Urinary bladder (tissue), 4 donors: ENCODE data around the gene FOXP2. TPM values are rescaled to one million over a fixed set of nuclear protein-coding genes. Genes with fewer than 3 reads are reported as not detected.
A peak's percentile ranks its signal among the peaks of the same experiment; 100 is the strongest.
"Not testable (repeated sequence)": the region's sequence is repeated elsewhere in the genome, so short reads cannot be mapped to it uniquely, and the experiment has no call there.

Experiments used
- DNase-seq: peaks from one replicate; pipeline ENCODE4 v3.0.0-alpha.2; 2015; ENCODE audit errors: extremely low spot score
- H3K27ac ChIP-seq: one replicate; pipeline ENCODE4 v1.5.1; 2013; ENCODE audit warnings: low read depth, mild to moderate bottlenecking, moderate library complexity
- H3K36me3 ChIP-seq: one replicate; pipeline ENCODE4 v1.6.1; 2013; ENCODE audit warnings: mild to moderate bottlenecking, moderate library complexity; ENCODE audit not compliant: insufficient read depth
- H3K4me1 ChIP-seq: one replicate; pipeline ENCODE4 v1.6.1; 2013; ENCODE audit warnings: mild to moderate bottlenecking, moderate library complexity; ENCODE audit not compliant: insufficient read depth
- H3K4me3 ChIP-seq: one replicate; pipeline ENCODE4 v1.5.1; 2013; ENCODE audit warnings: low read depth, low read length
- WGBS: extraction: QIAGEN DNeasy Blood & Tissue Kit; methylation state at CpG from one replicate; pipeline ENCODE4 v1.1.7; 2013; 5-methylcytosine and 5-hydroxymethylcytosine counted together
- polyA plus RNA-seq: library from polyadenylated mRNA; stranded (reverse); fragments of 200-250 nt; gene quantifications from one replicate; pipeline ENCODE4 v1.2.3, GENCODE V29; 2013
- total RNA-seq: library from RNA; depleted of rRNA; stranded (reverse); fragments of >200 nt; gene quantifications from one replicate; pipeline ENCODE4 v1.2.3, GENCODE V29; 2014
- donor health status: healthy with polysubstance abuse.
- donor health status: healthy.

The FOXP2 gene
- total and polyA plus RNA-seq, 2 donors = 13.8 to 85.2 TPM

GRCh38 chr7:114497491-114497890 lies 82.9 kb downstream of the FOXP2 start:
- H3K27ac ChIP-seq, H3K4me1 ChIP-seq, H3K36me3 ChIP-seq, H3K4me3 ChIP-seq, DNase-seq: not testable (repeated sequence)
- 100% methylated on average over 1 of the region's 1 CpG for WGBS

GRCh38 chr7:114502454-114503254 lies 88.0 kb downstream of the FOXP2 start:
- no peak overlapping the region for H3K27ac ChIP-seq
- 22% methylated on average over 5 of the region's 5 CpGs for WGBS
- no peaks in the 10 kb centered on the region for H3K36me3 ChIP-seq
- DNase-seq = no peak
- no peaks in the 10 kb centered on the region for H3K4me1 ChIP-seq
- no peak overlapping the region for H3K4me3 ChIP-seq

GRCh38 chr7:114504586-114504985 lies 90.0 kb downstream of the FOXP2 start:
- 65% methylated on average over 1 of the region's 1 CpG for WGBS
- no peak for DNase-seq
- Histone ChIP-seq H3K4me1 (no peaks in the 10 kb centered on the region), H3K36me3 (no peaks in the 10 kb centered on the region), H3K27ac (no peak overlapping the region), H3K4me3 (no peak overlapping the region)

- Histone ChIP-seq H3K4me1 (no peaks in the 10 kb centered on the region), H3K4me3 (no peak overlapping the region), H3K27ac (no peak overlapping the region), H3K36me3 (no peaks in the 10 kb centered on the region)
- WGBS = 88% methylated on average over 1 of the region's 1 CpG
- DNase-seq = no peak
Measured at GRCh38 chr7:114507381-114507780, 92.8 kb downstream of the FOXP2 start.

- Histone ChIP-seq H3K4me1 (no peaks in the 10 kb centered on the region), H3K4me3 (no peak overlapping the region), H3K36me3 (no peaks in the 10 kb centered on the region), H3K27ac (no peak overlapping the region)
- no peak for DNase-seq
Measured at GRCh38 chr7:114508086-114508485, 93.5 kb downstream of the FOXP2 start.

GRCh38 chr7:114510824-114511223 lies 96.2 kb downstream of the FOXP2 start:
- WGBS = 94% methylated on average over 1 of the region's 1 CpG
- not testable (repeated sequence) for H3K4me3 ChIP-seq, H3K4me1 ChIP-seq, DNase-seq, H3K36me3 ChIP-seq, H3K27ac ChIP-seq

GRCh38 chr7:114519240-114519639 lies 104.6 kb downstream of the FOXP2 start:
- Histone ChIP-seq H3K27ac (no peak overlapping the region), H3K4me1 (no peaks in the 10 kb centered on the region), H3K36me3 (no peaks in the 10 kb centered on the region), H3K4me3 (no peak overlapping the region)
- no peak for DNase-seq
- 34% methylated on average over 1 of the region's 1 CpG for WGBS

GRCh38 chr7:114522081-114522480 lies 107.5 kb downstream of the FOXP2 start:
- Histone ChIP-seq H3K36me3 (no peaks in the 10 kb centered on the region), H3K27ac (no peak overlapping the region), H3K4me3 (no peak overlapping the region), H3K4me1 (no peaks in the 10 kb centered on the region)
- no peak for DNase-seq
- whole genome bisulfite sequencing = 94% methylated on average over 1 of the region's 1 CpG

GRCh38 chr7:114527589-114527988 lies 113.0 kb downstream of the FOXP2 start:
- 44% methylated on average over 3 of the region's 3 CpGs for WGBS
- H3K4me3 ChIP-seq = no peak overlapping the region
- no peak overlapping the region for H3K27ac ChIP-seq

GRCh38 chr7:114530057-114530611 lies 115.5 kb downstream of the FOXP2 start:
- no peak overlapping the region for H3K27ac ChIP-seq
- WGBS = 20% methylated on average over 5 of the region's 5 CpGs
- no peaks in the 10 kb centered on the region for H3K36me3 ChIP-seq
- peak; percentile 45 for DNase-seq
- no peak overlapping the region for H3K4me3 ChIP-seq
- H3K4me1 ChIP-seq = no peaks in the 10 kb centered on the region

More at GRCh38 chr7:114527589-114527988, 113.0 kb downstream of the FOXP2 start:
- Histone ChIP-seq H3K36me3 (no peaks in the 10 kb centered on the region), H3K4me1 (no peaks in the 10 kb centered on the region)
- no peak for DNase-seq

GRCh38 chr7:114531326-114531725 lies 116.7 kb downstream of the FOXP2 start:
- H3K4me3 ChIP-seq = no peak overlapping the region
- H3K4me1 ChIP-seq = no peaks in the 10 kb centered on the region
- H3K27ac ChIP-seq = no peak overlapping the region
- no peak for DNase-seq
- no peaks in the 10 kb centered on the region for H3K36me3 ChIP-seq

- Histone ChIP-seq H3K27ac (no peak overlapping the region), H3K4me1 (no peaks in the 10 kb centered on the region)
- no peak for DNase-seq
Measured at GRCh38 chr7:114533131-114533530, 118.5 kb downstream of the FOXP2 start.

GRCh38 chr7:114534953-114535352 lies 120.3 kb downstream of the FOXP2 start:
- DNase-seq = no peak
- Histone ChIP-seq H3K27ac (no peak overlapping the region), H3K4me1 (no peaks in the 10 kb centered on the region), H3K36me3 (no peaks in the 10 kb centered on the region), H3K4me3 (no peak overlapping the region)
- 22% methylated on average over 2 of the region's 2 CpGs for WGBS

More at GRCh38 chr7:114533131-114533530, 118.5 kb downstream of the FOXP2 start:
- no peaks in the 10 kb centered on the region for H3K36me3 ChIP-seq
- no peak overlapping the region for H3K4me3 ChIP-seq
- WGBS = 48% methylated on average over 3 of the region's 3 CpGs

- no peak for DNase-seq
- no peaks in the 10 kb centered on the region for H3K4me1 ChIP-seq
- no peak overlapping the region for H3K27ac ChIP-seq
- no peak overlapping the region for H3K4me3 ChIP-seq
- no peaks in the 10 kb centered on the region for H3K36me3 ChIP-seq
Measured at GRCh38 chr7:114539575-114539974, 125.0 kb downstream of the FOXP2 start.
